Keratinocyte (primary cell): ENCODE results near the gene BCAP31. TPM values are rescaled to one million over a fixed set of nuclear protein-coding genes. Genes with fewer than 3 reads are reported as not detected.

Source experiments
- DNase-seq: peaks from one replicate; pipeline ENCODE4 v3.0.0-alpha.2; 2011; ENCODE audit warnings: low read depth, missing footprints, low spot score
- FAIRE-seq: peaks from 2 replicates; lab custom pipeline; 2011; peaks lifted over from hg19 to GRCh38; lab: Jason Lieb, UNC
- H2AFZ ChIP-seq: 2 replicates; pipeline ENCODE4 v1.6.0; 2012; ENCODE audit warnings: low read length, control low read depth, inconsistent platforms; ENCODE audit not compliant: control insufficient read depth
- H3K27ac ChIP-seq: 2 replicates; pipeline ENCODE4 v1.5.1; 2011; ENCODE audit warnings: low read length; ENCODE audit not compliant: control insufficient read depth, insufficient read depth
- H3K27me3 ChIP-seq: 3 replicates; pipeline ENCODE4 v1.6.0; 2011; ENCODE audit warnings: low read length; ENCODE audit not compliant: control insufficient read depth, insufficient read depth; ENCODE audit errors: extremely low read depth
- H3K36me3 ChIP-seq, 2 experiments: 2 replicates in 1 of 2; 3 replicates in 1 of 2; pipeline ENCODE4 v1.5.1; 2011; ENCODE audit warnings: low read length in 2 of 2, mild to moderate bottlenecking in 1 of 2; ENCODE audit not compliant: control insufficient read depth in 2 of 2, insufficient read depth in 2 of 2; ENCODE audit errors: extremely low read depth in 1 of 2
- H3K4me1 ChIP-seq: 3 replicates; pipeline ENCODE4 v1.5.1; 2011; ENCODE audit warnings: low read length; ENCODE audit not compliant: control insufficient read depth, insufficient read depth; ENCODE audit errors: extremely low read depth
- H3K4me2 ChIP-seq: 3 replicates; pipeline ENCODE4 v1.6.0; 2011; ENCODE audit warnings: low read depth, low read length; ENCODE audit not compliant: control insufficient read depth, insufficient read depth; ENCODE audit errors: extremely low read depth
- H3K4me3 ChIP-seq, 3 experiments: fragments of 200-600 bp in 1 of 3; sonication (generic) in 1 of 3; 2 replicates in 2 of 3; 3 replicates in 1 of 3; pipeline ENCODE4 v1.5.1; 2011 to 2016; ENCODE audit warnings: low read length in 3 of 3, mild to moderate bottlenecking in 3 of 3, control low read depth in 2 of 3, inconsistent platforms in 1 of 3, low read depth in 1 of 3, mixed read lengths in 1 of 3, mixed run types in 1 of 3, moderate library complexity in 1 of 3; ENCODE audit not compliant: control insufficient read depth in 2 of 3, insufficient read depth in 2 of 3; ENCODE audit errors: extremely low read depth in 1 of 3
- H3K79me2 ChIP-seq: 2 replicates; pipeline ENCODE4 v1.6.0; 2012; ENCODE audit warnings: low read length; ENCODE audit not compliant: control insufficient read depth, insufficient read depth
- H3K9ac ChIP-seq: 3 replicates; pipeline ENCODE4 v1.6.0; 2011; ENCODE audit warnings: low read length; ENCODE audit not compliant: control insufficient read depth, insufficient read depth; ENCODE audit errors: extremely low read depth
- H3K9me1 ChIP-seq: 3 replicates; pipeline ENCODE4 v1.6.0; 2011; ENCODE audit warnings: low read length; ENCODE audit not compliant: control insufficient read depth, insufficient read depth; ENCODE audit errors: extremely low read depth
- H3K9me3 ChIP-seq: 2 replicates; pipeline ENCODE4 v1.5.1; 2012; ENCODE audit warnings: low read depth, low read length; ENCODE audit not compliant: control insufficient read depth
- H4K20me1 ChIP-seq: 3 replicates; pipeline ENCODE4 v1.6.0; 2011; ENCODE audit warnings: low read length; ENCODE audit not compliant: control insufficient read depth, insufficient read depth; ENCODE audit errors: extremely low read depth
- EZH2 ChIP-seq: IDR thresholded peaks from one replicate; pipeline ENCODE4 v1.6.1; 2012; ENCODE audit warnings: inconsistent platforms, mild to moderate bottlenecking, low read length, moderate library complexity
- dilution Hi-C: fragments of 300-500 bp; cut with MboI; formaldehyde crosslinking; loops from one replicate; pipeline ENCODE4 v1.7.0; 2020; ENCODE audit warnings: low sequenced_read_pairs; ENCODE audit not compliant: extremely low pct_ligation_motif_present
- polyA plus RNA-seq, 5 experiments: library from polyadenylated mRNA; depleted of rRNA in 3 of 5; stranded (reverse) in 3 of 5; stranded (forward) in 1 of 5; unstranded in 1 of 5; fragments of >200 nt; gene quantifications; 1 replicate in 1 of 5; 2 replicates in 3 of 5; 3 replicates in 1 of 5; pipeline versions ENCODE4 v1.2.1 to v1.2.3, GENCODE V29; 2011 to 2012; ENCODE audit warnings: missing spikeins in 2 of 5, low read depth in 1 of 5, low replicate concordance in 1 of 5
- TF ChIP-seq, protein P1 (sequence below), 3 experiments: IDR thresholded peaks in 1 of 3; conservative IDR thresholded peaks in 1 of 3; optimal IDR thresholded peaks in 1 of 3; 2 replicates in 2 of 3; 3 replicates in 1 of 3; pipeline versions ENCODE3 to v1.5.1; 2011; ENCODE audit warnings: low read length in 3 of 3, mild to moderate bottlenecking in 3 of 3, moderate library complexity in 2 of 3, control low read depth in 1 of 3, inconsistent platforms in 1 of 3; ENCODE audit not compliant: insufficient read depth in 2 of 3; ENCODE audit errors: extremely low read depth in 1 of 3

BCAP31 gene
- polyA plus RNA-seq, 1 donor (not counting 4 experiments of a cell fraction or from before 2014, with no cell fraction given): 262 TPM

GRCh38 chrX:153704021-153704526 is 20.1 kb downstream of the BCAP31 start:
- Histone ChIP-seq H2AFZ (no peak overlapping the region), H4K20me1 (no peaks in the 10 kb centered on the region), H3K36me3 (peaks cover 0 to 9% of the 10 kb centered on the region in 2 experiments), H3K4me3 (no peak overlapping the region), H3K27ac (no peak overlapping the region), H3K4me2 (no peak overlapping the region), H3K9me3 (no peaks in the 10 kb centered on the region), H3K4me1 (peaks cover 40% of the 10 kb centered on the region), H3K9me1 (no peaks in the 10 kb centered on the region), H3K9ac (no peak overlapping the region), H3K27me3 (no peaks in the 10 kb centered on the region), H3K79me2 (peaks cover 5% of the 10 kb centered on the region)
- FAIRE-seq: no peak
- TF ChIP-seq, protein P1, sequence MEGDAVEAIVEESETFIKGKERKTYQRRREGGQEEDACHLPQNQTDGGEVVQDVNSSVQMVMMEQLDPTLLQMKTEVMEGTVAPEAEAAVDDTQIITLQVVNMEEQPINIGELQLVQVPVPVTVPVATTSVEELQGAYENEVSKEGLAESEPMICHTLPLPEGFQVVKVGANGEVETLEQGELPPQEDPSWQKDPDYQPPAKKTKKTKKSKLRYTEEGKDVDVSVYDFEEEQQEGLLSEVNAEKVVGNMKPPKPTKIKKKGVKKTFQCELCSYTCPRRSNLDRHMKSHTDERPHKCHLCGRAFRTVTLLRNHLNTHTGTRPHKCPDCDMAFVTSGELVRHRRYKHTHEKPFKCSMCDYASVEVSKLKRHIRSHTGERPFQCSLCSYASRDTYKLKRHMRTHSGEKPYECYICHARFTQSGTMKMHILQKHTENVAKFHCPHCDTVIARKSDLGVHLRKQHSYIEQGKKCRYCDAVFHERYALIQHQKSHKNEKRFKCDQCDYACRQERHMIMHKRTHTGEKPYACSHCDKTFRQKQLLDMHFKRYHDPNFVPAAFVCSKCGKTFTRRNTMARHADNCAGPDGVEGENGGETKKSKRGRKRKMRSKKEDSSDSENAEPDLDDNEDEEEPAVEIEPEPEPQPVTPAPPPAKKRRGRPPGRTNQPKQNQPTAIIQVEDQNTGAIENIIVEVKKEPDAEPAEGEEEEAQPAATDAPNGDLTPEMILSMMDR (optimal IDR thresholded peaks at IDR 0.05 in 1 of 3, IDR thresholded peaks at IDR 0.05 in 1 of 3, conservative IDR thresholded peaks at IDR 0.05 in 1 of 3; ENCODE audit: extremely low read depth in 1 of 3, insufficient read depth in 2 of 3, low read length in 3 of 3): no peak
- no peak for TF ChIP-seq EZH2
- DNase-seq: no peak
- dilution Hi-C loops: no loop called here

GRCh38 chrX:153703036-153703370 is 21.2 kb downstream of the BCAP31 start:
- FAIRE-seq: no peak
- no peak overlapping the region for H3K27ac ChIP-seq
- no peaks in the 10 kb centered on the region for H3K27me3 ChIP-seq
- no peak overlapping the region for H3K4me2 ChIP-seq
- no peak for TF ChIP-seq EZH2
- TF ChIP-seq, protein P1 (optimal IDR thresholded peaks at IDR 0.05 in 1 of 3, IDR thresholded peaks at IDR 0.05 in 1 of 3, conservative IDR thresholded peaks at IDR 0.05 in 1 of 3; ENCODE audit: extremely low read depth in 1 of 3, insufficient read depth in 2 of 3, low read length in 3 of 3): no peak
- H3K9me3 ChIP-seq: no peaks in the 10 kb centered on the region
- H3K79me2 ChIP-seq: peaks cover 5% of the 10 kb centered on the region
- H3K4me1 ChIP-seq: peaks cover 32% of the 10 kb centered on the region
- peaks cover 0 to 9% of the 10 kb centered on the region in 2 experiments for H3K36me3 ChIP-seq
- no peak overlapping the region for H2AFZ ChIP-seq
- H3K9me1 ChIP-seq: no peaks in the 10 kb centered on the region
- dilution Hi-C loops: no loop called here
- H3K9ac ChIP-seq: no peak overlapping the region
- no peak for DNase-seq
- no peaks in the 10 kb centered on the region for H4K20me1 ChIP-seq
- no peak overlapping the region for H3K4me3 ChIP-seq
